Inferior parietal cortex (tissue), 1 donor: Measurements from ENCODE around the gene CLEC4M.
"Not testable (repeated sequence)": the region's sequence is repeated elsewhere in the genome, so short reads cannot be mapped to it uniquely, and the experiment has no call there.

Experiments used
- DNase-seq: peaks from one replicate; pipeline ENCODE4 v3.0.0-alpha.2; 2016; ENCODE audit errors: extremely low spot score

The CLEC4M gene

DNA sequence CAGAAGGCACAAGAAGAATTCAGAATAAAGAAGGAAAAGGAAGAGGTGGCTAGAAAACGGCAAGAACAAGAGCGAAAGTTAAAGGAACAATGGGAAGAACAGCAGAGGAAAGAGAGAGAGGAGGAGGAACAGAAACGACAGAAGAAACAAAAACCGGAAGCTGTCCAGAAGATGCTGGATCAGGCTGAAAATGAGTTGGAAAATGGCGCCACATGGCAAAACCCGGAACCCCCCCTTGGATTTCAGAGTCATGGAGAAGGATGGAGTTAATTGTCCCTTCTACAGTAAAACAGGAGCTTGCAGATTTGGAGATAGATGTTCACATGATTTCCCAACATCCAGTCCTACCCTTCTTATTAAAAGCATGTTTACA, 22.4 kb upstream of the CLEC4M start:
- no peak for DNase-seq

DNA sequence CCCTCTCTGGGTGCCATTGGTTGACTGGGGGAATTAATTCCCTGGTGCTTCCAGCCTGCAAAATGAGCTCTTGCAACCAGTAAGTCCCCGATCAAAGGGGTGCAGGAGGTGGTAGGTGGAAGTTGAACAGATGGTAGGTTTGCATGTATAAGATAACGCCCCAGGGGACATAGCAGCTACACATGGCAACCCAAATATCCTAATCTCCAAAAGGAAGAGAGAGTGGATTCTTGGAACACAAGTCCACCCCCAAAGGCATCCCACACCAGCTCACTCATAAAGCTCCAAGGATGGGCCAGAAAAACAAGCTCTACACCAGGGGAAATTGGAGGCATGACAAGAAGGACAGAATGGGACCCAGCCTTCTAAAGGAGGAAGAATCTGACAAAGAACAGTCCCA, 20.5 kb upstream of the CLEC4M start:
- no peak for DNase-seq

DNA sequence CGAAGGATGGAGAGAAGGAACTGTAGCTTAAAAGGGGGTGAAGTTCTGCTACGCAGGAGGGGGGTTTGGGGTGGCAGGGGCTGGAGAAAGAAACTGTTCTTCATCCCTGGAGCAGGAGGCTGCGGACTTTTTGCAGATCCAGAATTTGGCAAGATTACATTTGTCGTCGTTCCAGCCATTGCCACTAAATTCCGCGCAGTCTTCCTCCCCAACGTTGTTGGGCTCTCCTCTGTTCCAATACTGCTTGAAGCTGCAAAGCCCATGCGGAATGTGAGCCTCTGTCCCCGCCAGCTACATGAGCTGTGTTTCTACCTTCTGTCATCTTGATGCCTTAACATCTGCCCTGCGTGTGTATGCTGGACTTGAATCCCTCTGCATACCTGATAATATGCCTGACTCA, 20.1 kb upstream of the CLEC4M start:
- no peak for DNase-seq

DNA sequence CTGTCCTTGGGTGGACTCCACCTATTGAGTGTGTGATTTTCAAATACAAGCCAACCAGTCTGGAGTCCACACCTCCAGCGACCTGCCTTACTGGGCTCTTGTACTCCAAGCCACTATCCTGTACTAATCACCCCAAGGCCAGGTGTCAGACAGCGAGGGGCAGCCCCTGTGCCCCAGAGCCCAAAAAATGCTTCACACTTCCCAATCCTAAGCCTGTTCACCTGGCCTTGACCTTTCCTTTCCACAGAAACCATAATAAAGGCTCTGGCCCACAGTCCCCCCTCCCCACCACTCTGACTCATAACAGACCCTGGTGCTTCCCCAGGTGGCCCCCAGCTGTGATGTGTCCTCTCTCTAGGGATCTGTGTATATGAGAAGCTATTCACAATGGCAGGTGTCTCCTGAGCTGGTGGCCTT, 19.6 kb upstream of the CLEC4M start:
- no peak for DNase-seq

DNA sequence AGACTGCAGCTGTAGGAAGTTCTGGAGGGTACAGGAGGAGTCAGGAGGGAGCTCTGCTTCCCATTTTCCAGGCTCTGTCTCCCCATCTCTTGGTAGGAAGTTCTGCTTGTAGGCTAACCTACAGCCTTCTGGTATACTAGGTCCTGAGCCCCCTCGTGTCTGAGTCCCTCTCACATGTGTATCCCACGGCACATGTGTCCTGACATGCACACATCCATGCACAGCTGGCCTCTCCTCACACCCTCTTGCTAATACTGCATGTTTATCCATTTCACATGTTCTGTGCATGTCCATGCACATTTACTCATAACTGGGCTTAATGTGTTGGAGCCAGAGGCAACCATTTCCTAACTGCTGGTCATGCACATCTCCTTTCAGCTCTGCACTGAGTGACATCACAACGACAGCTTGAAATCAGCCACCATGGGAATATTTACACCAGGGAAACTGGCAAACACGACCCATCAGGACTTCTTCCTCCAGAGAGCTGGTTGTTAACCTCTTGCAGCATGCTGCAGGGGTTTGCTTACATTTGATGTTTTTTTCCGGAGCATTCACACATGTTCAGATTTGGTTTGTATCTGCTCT, 18.8 kb upstream of the CLEC4M start:
- DNase-seq: no peak

DNA sequence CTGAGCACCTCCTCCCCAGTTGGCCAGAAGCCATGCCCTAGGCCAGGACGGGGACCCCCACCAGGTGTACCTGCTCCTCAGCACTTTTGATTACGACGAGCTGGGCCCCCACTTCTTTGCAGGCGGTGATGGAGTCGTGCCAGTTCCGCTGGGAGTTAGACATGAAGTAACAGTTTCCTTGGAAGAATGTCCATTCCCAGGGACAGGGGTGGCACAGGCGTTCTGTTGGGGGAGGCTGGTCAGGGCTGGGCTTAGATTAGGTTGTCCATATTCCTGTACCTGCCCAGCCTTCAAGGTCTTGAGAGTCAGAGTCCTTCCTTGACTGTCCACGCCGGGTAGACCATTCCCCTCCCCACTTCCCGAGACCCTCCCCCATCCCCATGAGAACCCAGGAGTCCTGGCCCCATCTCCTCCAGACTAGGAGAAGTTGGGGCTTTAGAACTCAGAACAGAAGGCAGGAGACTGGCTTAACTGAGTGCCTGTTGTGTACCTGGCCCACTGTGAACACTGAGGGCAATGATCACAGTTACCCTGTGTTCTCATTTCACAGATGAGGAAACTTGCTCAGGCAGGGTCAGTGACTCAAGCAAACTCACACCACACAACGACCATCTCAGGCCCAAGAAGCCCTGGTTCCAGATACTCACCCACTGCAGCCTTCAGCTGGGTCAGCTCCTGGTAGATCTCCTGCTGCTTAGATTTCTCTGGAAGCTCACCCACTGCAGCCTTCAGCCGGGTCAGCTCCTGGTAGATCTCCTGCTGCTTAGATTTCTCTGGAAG, 18.0 kb upstream of the CLEC4M start:
- no peak for DNase-seq

DNA sequence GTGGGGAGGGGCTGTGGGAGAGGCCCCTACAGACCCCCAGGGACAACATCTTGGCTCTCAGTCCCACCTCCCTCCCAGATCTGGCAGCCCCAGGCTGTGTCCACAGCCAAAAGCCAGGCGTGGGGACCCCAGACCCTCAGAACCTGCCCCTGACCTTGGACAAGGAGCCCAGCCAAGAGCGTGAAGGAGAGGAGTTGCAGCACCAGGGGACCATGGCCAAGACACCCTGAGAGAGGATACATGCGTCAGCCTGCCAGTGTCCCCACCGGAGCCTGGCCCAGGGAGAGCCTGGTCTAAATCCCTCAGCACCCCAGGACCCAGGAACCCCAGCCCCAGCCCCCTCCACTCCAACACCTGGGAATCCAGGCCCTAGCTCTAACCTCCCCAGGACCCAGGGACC, 16.7 kb upstream of the CLEC4M start:
- not testable (repeated sequence) for DNase-seq

DNA sequence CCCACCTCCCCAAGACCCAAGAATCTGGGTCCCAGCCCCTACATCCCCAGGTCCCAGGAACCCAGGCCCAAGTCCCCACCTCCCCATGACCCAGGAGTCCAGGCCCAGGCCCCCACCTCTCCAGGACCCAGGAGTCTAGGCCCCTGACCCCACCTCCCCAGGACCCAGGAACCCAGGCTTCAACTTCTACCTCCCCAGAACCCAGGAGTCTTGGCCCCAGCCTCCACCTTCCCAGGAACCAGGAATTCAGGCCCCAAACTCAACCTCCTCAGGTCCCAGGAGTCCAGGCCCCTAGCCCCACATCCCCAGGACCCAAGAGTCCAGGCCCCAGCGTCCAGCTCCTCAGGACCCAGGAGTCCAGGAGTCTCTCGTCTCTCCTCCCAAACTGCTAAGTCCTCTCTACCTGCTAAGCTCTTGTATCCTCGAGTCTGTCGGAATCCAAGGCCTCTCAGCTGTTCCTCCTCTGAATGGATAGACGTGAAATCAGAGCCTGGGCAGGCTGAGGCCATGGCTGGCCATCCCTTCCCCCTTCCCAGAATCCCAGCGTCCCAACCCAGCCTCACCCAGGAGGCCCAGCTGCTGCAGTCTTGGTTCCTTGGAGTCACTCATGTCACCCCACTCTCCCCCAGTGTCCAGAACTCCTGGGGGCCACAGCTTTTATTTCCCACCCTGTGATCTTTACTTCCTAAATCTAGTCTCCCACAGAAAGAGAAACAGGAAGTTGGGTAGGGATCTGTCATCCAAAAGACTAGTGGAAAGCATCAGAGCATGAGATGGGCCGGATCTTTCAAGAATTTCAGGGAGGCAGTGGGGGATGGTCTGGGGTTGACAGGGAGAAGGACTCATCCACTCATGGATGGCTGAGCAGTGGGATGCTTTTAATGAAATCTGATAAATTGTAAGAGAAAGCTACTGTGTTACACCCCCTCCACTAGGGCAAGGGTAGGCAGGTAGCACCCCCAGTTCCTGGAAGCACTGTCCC, 15.8 kb upstream of the CLEC4M start, which contains the start of gene CD209:
CD209 (minus strand) TSS at position 632 of the 982 bp plus-strand sequence; CDS start at position 609, 23 bp downstream.
- no peak for DNase-seq

DNA sequence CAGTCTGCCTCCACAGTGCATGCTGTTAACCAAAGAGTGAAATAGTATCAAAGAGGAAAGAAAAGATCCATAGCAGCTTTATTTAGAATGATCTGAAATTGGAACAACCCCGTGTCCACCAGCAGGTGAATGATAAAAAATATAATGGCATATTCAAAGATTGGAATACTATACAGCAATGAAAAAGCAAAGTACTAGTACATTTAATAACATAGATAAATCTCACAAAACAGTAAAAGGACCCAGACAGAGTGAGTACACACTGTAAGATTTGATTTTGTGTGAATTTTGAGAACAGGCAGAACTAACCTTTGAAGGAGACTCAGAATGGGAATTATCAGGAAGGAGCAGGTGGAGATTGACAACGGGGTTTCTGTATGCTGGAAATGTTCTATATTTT, 14.9 kb upstream of the CLEC4M start:
- DNase-seq: no peak

DNA sequence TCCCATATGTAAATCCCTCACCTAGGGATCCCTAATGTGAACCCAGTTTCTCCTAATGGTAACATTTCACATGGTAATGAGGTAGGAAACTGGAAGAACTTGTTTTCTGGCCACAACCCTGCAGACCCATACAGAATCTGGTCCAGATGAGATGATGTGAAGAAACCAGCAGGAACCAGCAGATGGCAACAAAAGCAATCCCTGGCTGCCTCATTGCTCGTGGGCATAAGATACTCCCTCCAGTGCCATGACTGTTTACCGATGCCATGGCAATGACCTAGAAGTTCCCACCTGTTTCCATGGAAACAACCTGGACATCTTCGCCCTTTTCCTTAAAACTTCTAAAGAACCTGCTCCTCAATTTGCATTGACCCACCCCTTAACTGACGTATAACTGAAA, 14.3 kb upstream of the CLEC4M start:
- DNase-seq: no peak

DNA sequence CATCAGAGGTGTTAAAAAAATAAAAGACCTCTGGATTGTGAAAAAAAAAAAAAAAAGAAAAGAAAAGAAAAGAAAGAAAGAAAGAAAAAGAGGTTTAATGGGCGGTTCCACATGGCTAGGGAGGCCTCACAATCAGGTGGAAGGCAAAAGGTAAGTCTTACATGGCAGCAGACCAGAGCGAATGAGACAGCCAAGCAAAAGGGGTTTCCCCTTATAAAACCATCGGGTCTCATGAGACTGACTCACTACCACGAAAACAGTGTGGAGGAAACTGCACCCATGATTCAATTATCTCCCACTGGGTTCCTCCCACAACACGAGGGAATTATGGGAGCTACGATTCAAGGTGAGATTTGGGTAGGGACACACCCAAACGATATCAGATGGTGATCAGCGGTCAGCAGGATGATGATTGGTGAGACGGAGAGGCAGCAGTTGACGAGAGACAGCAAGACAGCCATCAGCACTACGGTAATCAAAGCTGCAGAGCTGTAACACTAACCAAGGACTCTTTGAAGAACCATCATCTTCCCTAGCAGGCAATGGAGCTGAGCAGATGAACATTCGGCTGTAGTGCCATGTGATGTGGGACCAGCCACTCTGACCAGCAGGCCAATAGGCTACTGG, 11.8 kb upstream of the CLEC4M start:
- no peak for DNase-seq

DNA sequence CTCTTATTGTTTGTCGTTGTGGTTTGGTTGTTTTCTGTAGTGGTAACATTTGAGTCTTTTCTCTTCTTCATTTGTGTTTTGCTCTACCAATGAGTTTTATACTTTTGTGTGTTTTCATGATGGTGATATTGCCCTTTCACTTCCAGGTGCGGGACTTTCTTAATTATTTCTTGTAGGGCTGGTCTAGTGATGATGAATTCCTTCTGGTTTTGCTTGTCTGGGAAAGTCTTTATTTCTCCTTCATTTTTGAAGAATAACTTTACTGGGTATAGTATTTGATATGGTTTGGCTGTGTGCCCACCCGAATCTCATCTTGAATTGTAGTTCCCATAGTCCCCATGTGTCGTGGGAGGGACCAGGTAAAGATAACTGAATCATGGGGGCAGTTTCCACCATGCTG, 6.8 kb upstream of the CLEC4M start:
- DNase-seq: no peak

DNA sequence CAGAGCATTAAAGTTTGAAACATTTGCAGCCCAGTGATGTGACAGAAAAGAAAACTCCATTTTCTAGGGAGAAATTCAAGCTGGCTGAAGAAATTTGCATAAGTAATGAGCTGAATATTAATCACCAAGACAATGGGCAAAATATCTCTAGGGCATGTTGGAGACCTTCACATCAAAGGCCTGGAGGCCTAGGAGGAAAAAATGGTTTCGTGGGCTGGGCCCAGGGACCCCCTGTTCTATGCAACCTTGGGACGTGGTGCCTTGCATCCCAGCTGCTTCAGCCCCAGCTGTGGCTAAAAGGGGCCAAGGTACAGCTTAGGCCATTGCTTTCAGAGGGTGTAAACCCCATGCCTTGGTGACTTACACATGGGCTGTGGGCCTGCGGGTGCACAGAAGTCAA, 5.7 kb upstream of the CLEC4M start:
- DNase-seq: no peak

DNA sequence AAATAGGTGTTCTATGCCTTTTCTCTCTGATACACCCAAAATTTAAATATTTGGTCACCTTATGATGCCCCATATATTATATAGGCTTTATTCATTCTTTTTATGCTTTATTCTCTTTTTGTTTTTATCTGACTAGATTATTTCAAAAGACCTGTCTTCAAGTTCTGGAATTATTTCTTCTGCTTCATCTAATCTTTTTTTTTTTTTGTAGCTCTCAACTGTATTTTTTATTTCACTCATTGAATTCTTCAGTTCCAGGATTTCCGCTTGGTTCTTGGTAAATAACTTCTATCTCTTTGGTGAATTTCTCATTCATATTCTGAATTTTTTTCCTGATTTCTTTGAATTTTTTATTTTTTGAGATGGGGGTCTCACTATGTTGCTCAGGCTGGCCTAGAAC, 3.9 kb upstream of the CLEC4M start:
- no peak for DNase-seq

DNA sequence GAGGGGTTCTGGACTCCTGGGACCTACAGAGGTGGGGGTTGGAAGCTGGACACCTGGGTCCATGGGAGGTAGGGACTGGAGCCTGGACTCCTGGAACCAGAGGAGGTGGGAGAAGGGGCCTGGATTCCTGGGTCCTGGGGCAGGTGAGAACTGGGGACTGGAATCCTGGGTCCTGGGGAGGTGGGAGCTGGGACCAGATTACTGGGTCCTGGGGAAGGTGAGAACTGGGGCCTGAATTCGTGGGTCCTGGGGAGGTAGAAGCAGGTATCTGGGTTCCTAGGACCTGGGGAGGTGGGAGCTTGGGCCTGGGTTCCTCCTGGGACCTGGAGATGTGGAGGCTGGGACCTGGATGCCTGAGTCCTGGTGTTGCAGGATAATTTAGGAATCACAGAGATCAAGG, 653 bp downstream of the CLEC4M start:
- DNase-seq: no peak

DNA sequence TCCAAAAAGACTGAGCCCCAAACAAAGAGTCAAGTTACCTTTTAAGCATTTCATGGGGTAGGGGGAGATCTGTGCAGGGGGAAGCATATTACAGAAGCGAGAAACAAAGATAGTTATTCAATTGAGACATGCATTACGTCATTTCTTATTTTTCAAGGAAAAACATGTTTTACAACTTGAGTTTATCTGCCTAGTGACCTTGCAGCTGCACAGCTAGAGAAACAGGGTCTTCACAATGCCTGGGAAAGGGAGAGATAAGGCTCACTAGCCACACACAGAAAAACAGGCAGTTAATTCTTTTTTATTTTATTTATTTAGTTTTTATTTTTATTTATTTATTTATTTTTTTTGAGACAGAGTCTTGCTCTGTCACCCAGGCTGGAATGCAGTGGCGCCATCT, 1.1 kb downstream of the CLEC4M start:
- DNase-seq: not testable (repeated sequence)

DNA sequence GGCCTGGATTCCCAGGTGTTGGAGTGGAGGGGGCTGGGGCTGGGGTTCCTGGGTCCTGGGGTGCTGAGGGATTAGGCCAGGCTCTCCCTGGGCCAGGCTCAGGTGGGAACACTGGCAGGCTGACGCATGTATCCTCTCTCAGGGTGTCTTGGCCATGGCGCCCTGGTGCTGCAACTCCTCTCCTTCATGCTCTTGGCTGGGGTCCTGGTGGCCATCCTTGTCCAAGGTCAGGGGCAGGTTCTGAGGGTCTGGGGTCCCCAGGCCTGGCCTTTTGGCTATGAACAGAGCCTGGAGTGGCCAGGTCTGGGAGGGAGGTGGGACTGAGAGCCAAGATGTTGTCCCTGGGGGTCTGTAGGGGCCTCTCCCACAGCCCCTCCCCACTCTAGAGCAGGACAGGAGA, 2.0 kb downstream of the CLEC4M start:
- not testable (repeated sequence) for DNase-seq

DNA sequence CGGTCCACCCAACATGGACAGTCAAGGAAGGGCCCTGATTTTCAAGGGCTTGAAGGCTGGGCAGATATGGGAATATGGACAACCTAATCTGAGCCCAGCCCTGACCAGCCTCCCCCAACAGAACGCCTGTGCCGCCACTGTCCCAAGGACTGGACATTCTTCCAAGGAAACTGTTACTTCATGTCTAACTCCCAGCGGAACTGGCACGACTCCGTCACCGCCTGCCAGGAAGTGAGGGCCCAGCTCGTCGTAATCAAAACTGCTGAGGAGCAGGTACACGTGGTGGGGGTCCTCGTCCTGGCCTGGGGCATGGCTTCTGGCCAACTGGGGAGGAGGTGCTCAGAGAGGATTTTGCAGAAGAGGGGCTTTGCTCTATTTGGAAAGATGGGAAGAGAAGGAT, 3.5 kb downstream of the CLEC4M start:
- no peak for DNase-seq

DNA sequence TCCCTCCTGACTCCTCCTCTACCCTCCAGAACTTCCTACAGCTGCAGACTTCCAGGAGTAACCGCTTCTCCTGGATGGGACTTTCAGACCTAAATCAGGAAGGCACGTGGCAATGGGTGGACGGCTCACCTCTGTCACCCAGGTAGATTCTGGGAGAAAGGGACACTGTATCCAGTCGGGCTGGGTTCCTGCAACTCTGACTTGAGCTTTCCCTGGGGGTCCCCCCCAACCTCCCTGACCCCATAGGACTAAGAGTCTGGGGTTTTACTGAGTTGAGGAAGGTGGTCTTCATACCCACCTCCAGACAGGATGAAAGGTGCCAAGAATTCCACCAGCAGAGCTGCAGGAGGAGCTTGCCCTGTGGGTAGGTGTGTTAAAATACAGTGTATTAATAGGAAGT, 4.4 kb downstream of the CLEC4M start:
- no peak for DNase-seq

DNA sequence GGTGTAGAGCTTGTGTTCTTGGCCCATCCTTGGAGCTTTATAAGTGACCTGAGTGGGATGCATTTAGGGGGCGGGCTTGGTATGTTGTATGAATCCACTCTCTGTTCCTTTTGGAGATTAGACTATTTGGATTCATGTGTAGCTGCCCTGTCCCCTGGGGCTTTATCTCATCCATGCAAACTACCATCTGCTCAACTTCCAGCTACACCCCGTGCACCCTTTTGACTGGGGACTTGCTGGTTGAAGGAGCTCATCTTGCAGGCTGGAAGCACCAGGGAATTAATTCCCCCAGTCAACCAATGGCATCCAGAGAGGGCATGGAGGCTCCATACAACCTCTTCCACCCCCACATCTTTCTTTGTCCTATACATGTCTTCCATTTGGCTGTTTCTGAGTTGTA, 6.1 kb downstream of the CLEC4M start:
- no peak for DNase-seq

DNA sequence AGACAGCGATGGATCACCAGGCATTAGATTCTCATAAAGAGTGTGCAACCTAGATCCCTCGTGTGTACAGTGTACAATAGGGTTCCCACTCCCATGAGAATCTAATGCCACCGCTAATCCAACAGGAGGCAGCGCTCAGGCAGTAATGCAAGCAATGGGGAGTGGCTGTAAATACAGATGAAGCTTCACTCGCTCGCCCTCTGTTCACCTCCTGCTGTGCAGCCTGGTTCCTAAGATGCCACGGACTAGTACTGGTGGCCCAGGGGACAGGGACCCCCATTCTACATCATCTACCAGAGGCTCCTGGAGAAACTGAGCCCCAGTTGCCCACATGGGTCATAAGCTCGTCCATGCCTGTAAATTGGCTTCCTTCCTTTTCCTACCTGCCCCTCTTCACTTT, 8.0 kb downstream of the CLEC4M start:
- no peak for DNase-seq

DNA sequence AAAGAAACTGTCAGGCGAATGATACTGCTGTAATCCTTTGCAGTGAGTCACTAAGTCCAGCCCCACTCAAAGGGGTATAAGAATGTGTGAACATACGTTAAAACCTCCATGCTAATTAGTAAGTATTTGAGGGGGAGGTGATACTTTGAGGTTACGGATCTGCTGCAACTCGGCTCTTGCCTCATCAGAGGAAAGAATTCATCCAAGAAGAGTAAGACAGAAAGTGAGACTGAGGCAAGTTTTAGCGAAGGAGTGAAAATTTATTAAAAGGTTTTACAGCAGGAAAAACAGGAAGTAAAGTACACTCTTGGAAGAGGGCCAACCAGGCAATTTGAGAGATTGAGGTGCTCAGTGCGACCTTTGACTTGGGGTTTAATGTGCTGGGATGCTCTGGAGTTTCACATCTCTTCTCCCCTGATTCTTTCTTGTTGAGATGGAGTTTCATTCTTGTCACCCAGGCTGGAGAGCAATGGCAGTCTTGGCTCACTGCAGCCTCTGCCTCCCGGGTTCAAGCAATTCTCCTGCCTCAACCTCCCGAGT, 9.8 kb downstream of the CLEC4M start:
- DNase-seq: no peak
